Endothelial cell of umbilical vein (primary cell): Measurements from ENCODE around the gene ANO1. TPM values are rescaled to one million over a fixed set of nuclear protein-coding genes. Genes with fewer than 3 reads are reported as not detected.

Experiments
- BruUV-seq: library from RNA; stranded (reverse); fragments of 400-500 nt; replicated peaks from 2 replicates; lab custom pipeline; 2021; lab: Mats Ljungman, UMichigan
- CTCF ChIA-PET: fragments of 300-600, 350-600 bp; sonication (Branson Sonifier 250); formaldehyde crosslinking; loops from one replicate; lab custom pipeline; 2021; ENCODE audit warnings: antibody characterized with exemption, inconsistent platforms; lab: Charles Lee
- POLR2A ChIA-PET: fragments of 300-600, 350-600 bp; sonication (Branson Sonifier 250); formaldehyde crosslinking; loops from one replicate; lab custom pipeline; 2021; ENCODE audit warnings: antibody characterized with exemption, inconsistent platforms; lab: Charles Lee
- DNase-seq: peaks from one replicate; pipeline ENCODE4 v3.0.0-alpha.2; 2011; ENCODE audit warnings: low read depth, low spot score
- FAIRE-seq: peaks from 2 replicates; lab custom pipeline; 2011; peaks lifted over from hg19 to GRCh38; lab: Jason Lieb, UNC
- H2AFZ ChIP-seq: 2 replicates; pipeline ENCODE4 v1.6.0; 2012; ENCODE audit warnings: low read depth, low read length, control low read depth, inconsistent platforms
- H3K27ac ChIP-seq: 2 replicates; pipeline ENCODE4 v1.5.1; 2011; ENCODE audit warnings: low read depth, mild to moderate bottlenecking, control low read depth, low read length, moderate library complexity; ENCODE audit not compliant: insufficient read depth
- H3K27me3 ChIP-seq, 2 experiments: 2 replicates each; pipeline versions ENCODE4 v1.6.0 to v1.6.1; 2011; ENCODE audit warnings: low read length in 2 of 2, mixed read lengths in 1 of 2; ENCODE audit not compliant: control insufficient read depth in 2 of 2, insufficient read depth in 2 of 2
- H3K36me3 ChIP-seq, 2 experiments: 2 replicates in 1 of 2; 3 replicates in 1 of 2; pipeline ENCODE4 v1.5.1; 2011; ENCODE audit warnings: low read length in 2 of 2, mild to moderate bottlenecking in 1 of 2, moderate library complexity in 1 of 2; ENCODE audit not compliant: control insufficient read depth in 2 of 2, insufficient read depth in 2 of 2; ENCODE audit errors: extremely low read depth in 1 of 2
- H3K4me1 ChIP-seq: 3 replicates; pipeline ENCODE4 v1.5.1; 2011; ENCODE audit warnings: mild to moderate bottlenecking, low read length; ENCODE audit not compliant: control insufficient read depth, insufficient read depth; ENCODE audit errors: extremely low read depth
- H3K4me2 ChIP-seq: 2 replicates; pipeline ENCODE4 v1.6.1; 2011; ENCODE audit warnings: low read length, control low read depth, mixed read lengths; ENCODE audit not compliant: insufficient read depth
- H3K4me3 ChIP-seq, 3 experiments: fragments of 200-600 bp in 1 of 3; sonication (generic), shearing (Covaris generic) in 1 of 3; replicated peaks in 1 of 3; 2 replicates each; pipeline ENCODE4 v1.5.1; 2011 to 2016; ENCODE audit warnings: control low read depth in 3 of 3, low read length in 3 of 3, mild to moderate bottlenecking in 2 of 3, inconsistent platforms in 1 of 3, low read depth in 1 of 3, moderate library complexity in 1 of 3; ENCODE audit not compliant: insufficient read depth in 1 of 3
- H3K79me2 ChIP-seq: 2 replicates; pipeline ENCODE4 v1.6.0; 2012; ENCODE audit warnings: low read length, inconsistent platforms; ENCODE audit not compliant: control insufficient read depth, insufficient read depth
- H3K9ac ChIP-seq: replicated peaks from 2 replicates; pipeline ENCODE3; 2011; ENCODE audit warnings: low read length, control low read depth; ENCODE audit not compliant: insufficient read depth; ENCODE audit errors: extremely low read depth
- H3K9me1 ChIP-seq: replicated peaks from 3 replicates; pipeline ENCODE4 v1.6.0; 2011; ENCODE audit warnings: mild to moderate bottlenecking, low read length; ENCODE audit not compliant: control insufficient read depth, insufficient read depth; ENCODE audit errors: extremely low read depth
- H3K9me3 ChIP-seq: replicated peaks from 2 replicates; pipeline ENCODE4 v1.5.1; 2012; ENCODE audit warnings: low read length, inconsistent platforms; ENCODE audit not compliant: control insufficient read depth, insufficient read depth
- H4K20me1 ChIP-seq: replicated peaks from 2 replicates; pipeline ENCODE3; 2011; ENCODE audit warnings: mild to moderate bottlenecking, low read length; ENCODE audit not compliant: control insufficient read depth, insufficient read depth; ENCODE audit errors: extremely low read depth
- EZH2 ChIP-seq: IDR thresholded peaks from 2 replicates; pipeline ENCODE4 v1.6.1; 2012; ENCODE audit warnings: borderline replicate concordance, low read depth, mild to moderate bottlenecking, moderate library complexity, low read length, inconsistent platforms; ENCODE audit not compliant: severe bottlenecking
- FOS ChIP-seq: IDR thresholded peaks from 2 replicates; pipeline ENCODE4 v1.6.1; 2011; ENCODE audit warnings: mild to moderate bottlenecking, low read length, moderate library complexity, borderline replicate concordance; ENCODE audit not compliant: insufficient read depth
- GATA2 ChIP-seq: IDR thresholded peaks from 2 replicates; pipeline ENCODE4 v1.7.0; 2011; ENCODE audit warnings: low read depth, mild to moderate bottlenecking, moderate library complexity, mixed read lengths, low read length; ENCODE audit not compliant: insufficient read length, insufficient read depth
- JUN ChIP-seq: IDR thresholded peaks from 2 replicates; pipeline ENCODE4 v1.6.1; 2011; ENCODE audit warnings: borderline replicate concordance, low read depth; ENCODE audit not compliant: insufficient read length, insufficient read depth
- MAX ChIP-seq: IDR thresholded peaks from 2 replicates; pipeline ENCODE4 v1.6.1; 2011; ENCODE audit not compliant: insufficient read depth, insufficient read length
- MYC ChIP-seq: IDR thresholded peaks from one replicate; pipeline ENCODE4 v1.6.1; 2011; ENCODE audit warnings: mild to moderate bottlenecking, low read depth, low read length
- POLR2A ChIP-seq: IDR thresholded peaks from 2 replicates; pipeline ENCODE4 v1.6.1; 2012; ENCODE audit warnings: low read depth, mild to moderate bottlenecking, control low read depth, low read length
- POLR2AphosphoS5 ChIP-seq: IDR thresholded peaks from 2 replicates; pipeline ENCODE4 v1.6.1; 2012; ENCODE audit warnings: low read depth, mild to moderate bottlenecking, control low read depth, low read length, moderate library complexity; ENCODE audit not compliant: insufficient read depth
- dilution Hi-C: fragments of 300-500 bp; cut with MboI; formaldehyde crosslinking; loops from one replicate; pipeline ENCODE4 v1.15.0; 2019; ENCODE audit warnings: low sequenced_read_pairs; ENCODE audit not compliant: extremely low pct_ligation_motif_present
- intact Hi-C: fragments of 100-400 bp; cut with micrococcal nuclease; formaldehyde crosslinking; loops from one replicate; pipeline ENCODE4 v1.10.0; 2022
- polyA plus RNA-seq, 4 experiments: library from polyadenylated mRNA; depleted of rRNA in 3 of 4; stranded (reverse) in 3 of 4; unstranded in 1 of 4; fragments of >200 nt; gene quantifications; 2 replicates each; pipeline versions ENCODE4 v1.2.1 to v1.2.3, GENCODE V29; 2011 to 2012; ENCODE audit warnings: missing spikeins in 1 of 4
- total RNA-seq: library from RNA; stranded (reverse); gene quantifications from 2 replicates; pipeline ENCODE4 v1.2.3, GENCODE V29; 2021
- TF ChIP-seq, protein P1 (sequence below), 2 donors: IDR thresholded peaks; 1 replicate in 1 of 2; 2 replicates in 1 of 2; pipeline ENCODE4 v1.5.1; 2011; ENCODE audit warnings: low read length in 2 of 2, mild to moderate bottlenecking in 2 of 2, moderate library complexity in 2 of 2, control low read depth in 1 of 2, inconsistent platforms in 1 of 2, low read depth in 1 of 2; ENCODE audit not compliant: insufficient read depth in 1 of 2; ENCODE audit errors: extremely low read depth in 1 of 2

The ANO1 gene
- total and polyA plus RNA-seq, 2 donors (not counting 3 experiments of a cell fraction or from before 2014, with no cell fraction given) = 0.03 to 0.40 TPM

GRCh38 chr11:70220136-70220535, 142.0 kb downstream of the ANO1 start:
- intact Hi-C loops (no loop called here), dilution Hi-C loops (no loop called here)
- Histone ChIP-seq H3K4me2 (no peak overlapping the region), H2AFZ (no peak overlapping the region), H3K36me3 (no peaks in the 10 kb centered on the region), H3K9me3 (no peaks in the 10 kb centered on the region), H3K9ac (no peak overlapping the region), H3K27ac (no peak overlapping the region), H3K9me1 (no peaks in the 10 kb centered on the region), H3K79me2 (no peaks in the 10 kb centered on the region), H3K4me1 (no peaks in the 10 kb centered on the region), H3K27me3 (peaks cover 0 to 3% of the 10 kb centered on the region in 2 experiments), H4K20me1 (no peaks in the 10 kb centered on the region), H3K4me3 (no peak overlapping the region)
- TF ChIP-seq POLR2AphosphoS5 = no peak
- TF ChIP-seq POLR2A = no peak
- TF ChIP-seq, protein P1, sequence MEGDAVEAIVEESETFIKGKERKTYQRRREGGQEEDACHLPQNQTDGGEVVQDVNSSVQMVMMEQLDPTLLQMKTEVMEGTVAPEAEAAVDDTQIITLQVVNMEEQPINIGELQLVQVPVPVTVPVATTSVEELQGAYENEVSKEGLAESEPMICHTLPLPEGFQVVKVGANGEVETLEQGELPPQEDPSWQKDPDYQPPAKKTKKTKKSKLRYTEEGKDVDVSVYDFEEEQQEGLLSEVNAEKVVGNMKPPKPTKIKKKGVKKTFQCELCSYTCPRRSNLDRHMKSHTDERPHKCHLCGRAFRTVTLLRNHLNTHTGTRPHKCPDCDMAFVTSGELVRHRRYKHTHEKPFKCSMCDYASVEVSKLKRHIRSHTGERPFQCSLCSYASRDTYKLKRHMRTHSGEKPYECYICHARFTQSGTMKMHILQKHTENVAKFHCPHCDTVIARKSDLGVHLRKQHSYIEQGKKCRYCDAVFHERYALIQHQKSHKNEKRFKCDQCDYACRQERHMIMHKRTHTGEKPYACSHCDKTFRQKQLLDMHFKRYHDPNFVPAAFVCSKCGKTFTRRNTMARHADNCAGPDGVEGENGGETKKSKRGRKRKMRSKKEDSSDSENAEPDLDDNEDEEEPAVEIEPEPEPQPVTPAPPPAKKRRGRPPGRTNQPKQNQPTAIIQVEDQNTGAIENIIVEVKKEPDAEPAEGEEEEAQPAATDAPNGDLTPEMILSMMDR (IDR thresholded peaks at IDR 0.05; ENCODE audit: extremely low read depth in 1 of 2, insufficient read depth in 1 of 2, low read depth in 1 of 2, low read length in 2 of 2) = no peak
- TF ChIP-seq FOS = no peak
- ChIA-PET POLR2A (no interaction called here), CTCF (interaction anchor here (0.9 kb wide), 1 partner anchor 16 kb away, joined by 3 read pairs; no protein-coding TSS in a partner anchor)
- FAIRE-seq = no peak
- no TSS peak for BruUV-seq
- DNase-seq = no peak

GRCh38 chr11:70220920-70221319, 142.8 kb downstream of the ANO1 start:
- H3K9me3 ChIP-seq = no peaks in the 10 kb centered on the region
- TF ChIP-seq POLR2A (no peak), EZH2 (no peak), GATA2 (no peak), MAX (no peak), MYC (no peak), POLR2AphosphoS5 (no peak), FOS (no peak), JUN (no peak)
- TF ChIP-seq, protein P1 (IDR thresholded peaks at IDR 0.05; ENCODE audit: extremely low read depth in 1 of 2, insufficient read depth in 1 of 2, low read depth in 1 of 2, low read length in 2 of 2) = no peak
- ChIA-PET CTCF (interaction anchor here (0.7 to 0.9 kb wide), 2 partner anchors 10 to 17 kb away, joined by 3 read pairs; no protein-coding TSS in a partner anchor), POLR2A (interaction anchor here (0.7 kb wide), 1 partner anchor 10 kb away, joined by 7 read pairs; no protein-coding TSS in a partner anchor)
- no peaks in the 10 kb centered on the region for H3K4me1 ChIP-seq
- intact Hi-C loops (no loop called here), dilution Hi-C loops (no loop called here)
- peaks cover 0 to 3% of the 10 kb centered on the region in 2 experiments for H3K27me3 ChIP-seq
- no peak overlapping the region for H3K4me3 ChIP-seq
- no peak overlapping the region for H2AFZ ChIP-seq
- no peak overlapping the region for H3K27ac ChIP-seq
- H3K9me1 ChIP-seq = no peaks in the 10 kb centered on the region
- no TSS peak for BruUV-seq
- FAIRE-seq (no peak), DNase-seq (no peak)
- no peaks in the 10 kb centered on the region for H3K36me3 ChIP-seq
- H3K4me2 ChIP-seq = no peak overlapping the region
- H4K20me1 ChIP-seq = no peaks in the 10 kb centered on the region
- no peak overlapping the region for H3K9ac ChIP-seq
- no peaks in the 10 kb centered on the region for H3K79me2 ChIP-seq
